DLD1 (cell line): Measurements from ENCODE around the gene CXCR5.
"Not testable (repeated sequence)": the region's sequence is repeated elsewhere in the genome, so short reads cannot be mapped to it uniquely, and the experiment has no call there.

ENCODE experiments used
- in situ Hi-C: cut with HindIII; loops from 2 replicates; pipeline ENCODE4 v1.10.0; 2017; ENCODE audit warnings: low sequenced_read_pairs

Gene CXCR5

GRCh38 chr11:118883368-118884071 is at the start of gene CXCR5:
Gene CXCR5 (plus strand): TSS chr11:118883892. CDS start chr11:118883942, 50 bp downstream.
- in situ Hi-C loops: no loop called here

- in situ Hi-C loops: no loop called here
Observed at GRCh38 chr11:118834427-118835028, 49.2 kb upstream of the CXCR5 start.

- in situ Hi-C loops: no loop called here
Observed at GRCh38 chr11:118837868-118838267, 45.8 kb upstream of the CXCR5 start.

GRCh38 chr11:118838905-118839553 is 44.7 kb upstream of the CXCR5 start:
- in situ Hi-C loops: no loop called here

GRCh38 chr11:118841469-118842242 is 42.0 kb upstream of the CXCR5 start:
- in situ Hi-C loops: no loop called here

- in situ Hi-C loops: no loop called here
Observed at GRCh38 chr11:118842369-118842768, 41.3 kb upstream of the CXCR5 start.

GRCh38 chr11:118842843-118843242 is 40.8 kb upstream of the CXCR5 start:
- in situ Hi-C loops: not testable (repeated sequence)

GRCh38 chr11:118843565-118843964 is 40.1 kb upstream of the CXCR5 start:
- in situ Hi-C loops: no loop called here

- in situ Hi-C loops: no loop called here
Observed at GRCh38 chr11:118845369-118845768, 38.3 kb upstream of the CXCR5 start.

- in situ Hi-C loops: no loop called here
Observed at GRCh38 chr11:118846181-118846935, 37.3 kb upstream of the CXCR5 start.

GRCh38 chr11:118849825-118850224 is 33.9 kb upstream of the CXCR5 start:
- in situ Hi-C loops: no loop called here

GRCh38 chr11:118851970-118852369 is 31.7 kb upstream of the CXCR5 start:
- in situ Hi-C loops: no loop called here

GRCh38 chr11:118853678-118854077 is 30.0 kb upstream of the CXCR5 start:
- in situ Hi-C loops: no loop called here

GRCh38 chr11:118856314-118856713 is 27.4 kb upstream of the CXCR5 start:
- in situ Hi-C loops: no loop called here

GRCh38 chr11:118857385-118857784 is 26.3 kb upstream of the CXCR5 start:
- in situ Hi-C loops: no loop called here

- in situ Hi-C loops: no loop called here
Observed at GRCh38 chr11:118859973-118860372, 23.7 kb upstream of the CXCR5 start.

GRCh38 chr11:118868659-118869058 is 15.0 kb upstream of the CXCR5 start:
- in situ Hi-C loops: no loop called here

- in situ Hi-C loops: no loop called here
Observed at GRCh38 chr11:118870396-118871343, 13.0 kb upstream of the CXCR5 start.

- in situ Hi-C loops: no loop called here
Observed at GRCh38 chr11:118872403-118872821, 11.3 kb upstream of the CXCR5 start.
